ENCODE data around the gene RXFP2. TPM values are rescaled to one million over a fixed set of nuclear protein-coding genes. Genes with fewer than 3 reads are reported as not detected.

The RXFP2 gene
- total and polyA plus RNA-seq, 3 donors from 2014 or later, result 0.08 to 0.67 (median 0.43) TPM

- Histone ChIP-seq H3K4me3 (no peak overlapping the region), H3K27ac (no peak overlapping the region), H3K4me1 (no peaks in the 10 kb centered on the region), H3K9me3 (no peaks in the 10 kb centered on the region), H3K27me3 (no peaks in the 10 kb centered on the region), H3K36me3 (ENCODE audit: low read depth, missing control alignments) (no peaks in the 10 kb centered on the region)
- WGBS, 2 donors, result 68 to 88% methylated on average over 6 of the region's 6 CpGs
- DNase-seq, result no peak
- intact Hi-C loops (cut with DNase I; ENCODE audit: low total_unique reads), result no loop called here
- no peak for TF ChIP-seq POLR2A (IDR thresholded peaks at IDR 0.05)
- no peak for TF ChIP-seq CTCF (IDR thresholded peaks at IDR 0.05)
These were observed 7.4 kb upstream of the RXFP2 start for GRCh38 chr13:31731921-31732320.

- intact Hi-C loops (cut with DNase I; ENCODE audit: low total_unique reads), result no loop called here
- Histone ChIP-seq H3K4me1 (no peaks in the 10 kb centered on the region), H3K9me3 (no peaks in the 10 kb centered on the region), H3K4me3 (no peak overlapping the region), H3K36me3 (ENCODE audit: low read depth, missing control alignments) (no peaks in the 10 kb centered on the region), H3K27me3 (no peaks in the 10 kb centered on the region), H3K27ac (no peak overlapping the region)
- no peak for DNase-seq
- 35 to 40% methylated on average over 5 of the region's 5 CpGs for WGBS, 2 donors
- no peak for TF ChIP-seq CTCF (IDR thresholded peaks at IDR 0.05)
- TF ChIP-seq POLR2A (IDR thresholded peaks at IDR 0.05), result no peak
These were observed 6.3 kb upstream of the RXFP2 start for GRCh38 chr13:31733066-31733465.

- WGBS, 2 donors, result 61 to 72% methylated on average over 2 of the region's 2 CpGs
- intact Hi-C loops (cut with DNase I; ENCODE audit: low total_unique reads), result no loop called here
- no peaks in the 10 kb centered on the region for H3K36me3 ChIP-seq (ENCODE audit: low read depth, missing control alignments)
- H3K9me3 ChIP-seq, result no peaks in the 10 kb centered on the region
- no peak for DNase-seq
- H3K4me3 ChIP-seq, result no peak overlapping the region
- TF ChIP-seq CTCF (IDR thresholded peaks at IDR 0.05) (no peak), POLR2A (IDR thresholded peaks at IDR 0.05) (no peak)
- H3K27ac ChIP-seq, result no peak overlapping the region
- H3K27me3 ChIP-seq, result no peaks in the 10 kb centered on the region
- no peaks in the 10 kb centered on the region for H3K4me1 ChIP-seq
These were observed 5.7 kb upstream of the RXFP2 start for GRCh38 chr13:31733647-31734046.

- no peak overlapping the region for H3K27ac ChIP-seq
- H3K9me3 ChIP-seq, result no peaks in the 10 kb centered on the region
- no peaks in the 10 kb centered on the region for H3K27me3 ChIP-seq
- intact Hi-C loops (cut with DNase I; ENCODE audit: low total_unique reads), result no loop called here
- H3K4me1 ChIP-seq, result no peaks in the 10 kb centered on the region
- WGBS, 2 donors, result 6 to 9% methylated on average over 7 of the region's 7 CpGs
- no peaks in the 10 kb centered on the region for H3K36me3 ChIP-seq (ENCODE audit: low read depth, missing control alignments)
- DNase-seq, result peak; percentile 82
- TF ChIP-seq CTCF (IDR thresholded peaks at IDR 0.05) (peak; percentile 85 to 100 (median 88)), POLR2A (IDR thresholded peaks at IDR 0.05) (no peak)
- H3K4me3 ChIP-seq, result no peak overlapping the region
These were observed 2.9 kb downstream of the RXFP2 start for GRCh38 chr13:31742097-31742734.

- Histone ChIP-seq H3K4me1 (no peaks in the 10 kb centered on the region), H3K36me3 (ENCODE audit: low read depth, missing control alignments) (no peaks in the 10 kb centered on the region), H3K27me3 (no peaks in the 10 kb centered on the region), H3K27ac (no peak overlapping the region), H3K4me3 (no peak overlapping the region), H3K9me3 (no peaks in the 10 kb centered on the region)
- TF ChIP-seq CTCF (IDR thresholded peaks at IDR 0.05), result no peak
- no peak for TF ChIP-seq POLR2A (IDR thresholded peaks at IDR 0.05)
- 78 to 83% methylated on average over 3 of the region's 3 CpGs for WGBS, 2 donors
- no peak for DNase-seq
- intact Hi-C loops (cut with DNase I; ENCODE audit: low total_unique reads), result no loop called here
These were observed 8.0 kb downstream of the RXFP2 start for GRCh38 chr13:31747291-31747690.

Measured in testis (tissue), 3 donors.